GM21423 (cell line): Measurements from ENCODE around the gene GPR25.

Source experiments
- ATAC-seq: cut with Tn5 transposase; IDR thresholded peaks from one replicate; pipeline ENCODE4 v1.9.1; 2021; ENCODE audit warnings: mild to moderate bottlenecking, moderate library complexity; ENCODE audit not compliant: unreplicated experiment

GPR25 gene

DNA sequence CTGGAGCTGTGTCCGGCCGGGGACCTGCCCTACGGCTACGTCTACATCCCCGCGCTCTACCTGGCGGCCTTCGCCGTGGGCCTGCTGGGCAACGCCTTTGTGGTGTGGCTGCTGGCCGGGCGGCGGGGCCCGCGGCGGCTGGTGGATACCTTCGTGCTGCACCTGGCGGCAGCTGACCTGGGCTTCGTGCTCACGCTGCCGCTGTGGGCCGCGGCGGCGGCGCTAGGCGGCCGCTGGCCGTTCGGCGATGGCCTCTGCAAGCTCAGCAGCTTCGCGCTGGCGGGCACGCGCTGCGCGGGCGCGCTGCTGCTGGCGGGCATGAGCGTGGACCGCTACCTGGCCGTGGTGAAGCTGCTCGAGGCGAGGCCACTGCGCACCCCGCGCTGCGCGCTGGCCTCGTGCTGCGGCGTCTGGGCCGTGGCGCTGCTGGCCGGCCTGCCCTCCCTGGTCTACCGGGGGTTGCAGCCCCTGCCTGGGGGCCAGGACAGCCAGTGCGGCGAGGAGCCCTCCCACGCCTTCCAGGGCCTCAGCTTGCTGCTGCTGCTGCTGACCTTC, 412 bp downstream of the GPR25 start:
- no peak for ATAC-seq

DNA sequence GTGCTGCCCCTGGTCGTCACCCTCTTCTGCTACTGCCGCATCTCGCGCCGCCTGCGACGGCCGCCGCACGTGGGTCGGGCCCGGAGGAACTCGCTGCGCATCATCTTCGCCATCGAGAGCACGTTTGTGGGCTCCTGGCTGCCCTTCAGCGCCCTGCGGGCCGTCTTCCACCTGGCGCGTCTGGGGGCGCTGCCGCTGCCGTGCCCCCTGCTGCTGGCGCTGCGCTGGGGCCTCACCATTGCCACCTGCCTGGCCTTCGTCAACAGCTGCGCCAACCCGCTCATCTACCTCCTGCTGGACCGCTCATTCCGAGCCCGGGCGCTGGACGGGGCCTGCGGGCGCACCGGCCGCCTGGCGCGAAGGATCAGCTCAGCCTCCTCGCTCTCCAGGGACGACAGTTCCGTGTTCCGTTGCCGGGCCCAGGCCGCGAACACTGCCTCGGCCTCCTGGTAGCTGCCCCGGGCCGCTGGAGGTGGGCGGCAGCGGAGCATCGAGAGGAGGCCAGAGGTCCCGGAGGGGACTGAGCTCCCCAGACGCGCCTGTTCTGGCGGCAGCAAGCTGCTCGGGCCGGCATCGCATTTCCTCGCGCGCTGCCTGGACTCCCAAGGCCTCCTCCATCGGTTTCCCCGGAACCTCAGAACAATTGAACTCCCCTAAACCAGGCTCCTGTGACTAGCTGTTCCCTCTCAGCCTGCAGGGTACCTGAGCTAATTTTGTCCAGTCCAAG, 1.1 kb downstream of the GPR25 start:
- ATAC-seq: no peak

DNA sequence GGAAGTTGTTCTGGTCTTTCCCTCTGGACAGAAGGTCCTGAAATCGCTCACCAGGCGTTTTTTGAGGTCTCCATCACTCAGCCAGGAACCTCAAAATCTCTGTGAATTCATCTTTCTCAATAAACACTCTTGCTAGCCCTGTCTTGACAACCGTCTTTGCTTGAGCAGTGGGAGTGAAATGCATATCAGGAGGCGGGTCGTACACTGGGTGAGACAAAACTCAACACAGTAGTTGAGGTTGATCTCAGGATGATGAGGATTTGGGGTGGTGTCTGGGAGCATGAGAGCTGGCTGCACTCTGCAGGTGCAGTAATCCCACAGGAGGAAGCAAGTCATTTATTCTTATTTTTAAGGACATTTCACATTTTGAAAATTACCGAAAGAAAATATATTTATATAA, 1.9 kb downstream of the GPR25 start:
- ATAC-seq: no peak

DNA sequence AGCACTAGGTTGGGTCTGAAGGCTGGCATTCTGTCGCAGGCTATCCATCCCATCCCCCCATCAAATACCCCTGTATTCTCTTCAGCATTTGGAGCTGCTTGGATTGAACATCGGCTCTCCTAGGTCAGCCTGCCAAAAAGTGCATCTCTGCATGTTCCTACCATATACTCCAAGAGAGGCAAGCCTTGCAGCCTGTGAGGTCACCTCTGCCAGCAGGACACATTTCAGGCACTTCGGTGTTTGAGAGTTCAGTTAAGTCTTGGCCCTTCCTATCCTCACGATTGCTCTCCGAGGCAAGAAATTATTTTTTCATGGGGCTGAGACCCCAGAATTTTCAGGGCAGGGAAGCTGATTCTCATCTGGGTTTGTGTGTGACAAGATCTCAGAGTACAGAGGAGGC, 2.6 kb downstream of the GPR25 start:
- no peak for ATAC-seq

DNA sequence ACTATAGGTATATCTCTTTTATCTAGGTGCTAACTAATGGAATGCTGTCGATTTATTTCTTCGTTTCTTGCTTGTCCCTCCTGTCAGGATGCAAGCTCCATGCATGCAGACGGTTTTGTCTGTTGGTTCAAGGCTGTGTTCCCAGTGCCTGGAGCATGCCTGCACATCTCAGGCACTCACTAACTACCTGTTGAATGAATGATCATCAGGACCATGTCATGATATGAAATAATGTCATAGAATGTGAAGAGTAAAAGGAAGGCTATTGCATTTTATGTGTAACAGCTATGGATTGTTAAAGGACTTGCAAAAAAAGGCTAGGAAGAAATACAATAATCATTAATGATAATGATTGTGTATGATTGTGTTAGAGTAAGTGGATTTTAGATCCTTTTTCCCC, 4.2 kb downstream of the GPR25 start:
- ATAC-seq: no peak

DNA sequence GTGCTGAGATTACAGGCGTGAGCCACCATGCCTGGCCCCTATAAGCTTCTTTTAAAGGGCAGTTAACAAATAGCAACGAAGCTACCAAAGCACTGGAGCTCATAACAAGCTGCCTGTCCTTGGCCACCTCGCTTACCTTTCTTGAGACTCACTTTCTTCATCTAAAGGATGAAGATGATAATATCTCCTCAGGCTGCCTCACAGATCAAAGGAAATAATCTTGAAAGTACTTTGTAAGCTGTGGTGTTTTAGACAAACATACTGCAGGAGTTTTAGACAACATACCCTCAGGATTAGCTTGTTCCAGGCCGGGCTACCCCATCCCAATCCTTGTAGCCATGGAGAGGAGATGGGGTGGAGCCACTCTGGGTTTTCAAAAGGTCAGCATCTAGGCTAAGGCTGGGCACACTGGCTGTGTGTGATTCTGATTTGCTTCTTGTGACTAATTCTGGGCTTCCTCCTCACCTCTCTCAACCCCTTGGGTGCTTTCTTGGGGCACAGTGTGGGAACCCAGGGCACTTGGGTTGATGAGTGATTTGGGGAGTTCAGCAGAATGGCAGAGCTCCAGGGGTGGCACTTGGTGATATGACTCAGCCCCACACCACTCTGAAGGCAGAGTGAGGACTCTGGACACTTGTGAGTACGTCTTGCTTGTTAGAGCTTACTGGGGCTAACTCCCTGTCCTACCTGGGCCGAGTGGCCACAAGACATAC, 5.2 kb downstream of the GPR25 start:
- peak; percentile 54 for ATAC-seq

DNA sequence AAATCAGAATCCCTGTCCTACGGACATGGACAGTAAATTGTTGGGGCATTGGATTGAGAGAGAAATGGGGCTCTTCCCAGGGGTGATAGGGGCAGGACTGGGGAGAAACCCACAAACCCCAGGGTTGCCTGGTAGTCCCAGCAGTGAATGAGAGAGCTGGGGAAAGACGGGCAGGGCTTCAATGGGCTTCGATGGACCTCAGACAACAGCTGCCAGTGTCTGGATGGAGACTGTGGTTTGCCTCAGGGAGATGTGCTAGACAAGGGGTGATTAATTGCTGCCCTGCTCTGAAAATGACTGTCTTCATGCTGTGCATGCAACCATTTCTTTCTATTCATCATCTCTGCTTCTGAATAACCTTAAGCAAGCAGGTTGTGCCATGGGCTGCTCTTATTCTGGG, 7.4 kb downstream of the GPR25 start:
- peak; percentile 60 for ATAC-seq

DNA sequence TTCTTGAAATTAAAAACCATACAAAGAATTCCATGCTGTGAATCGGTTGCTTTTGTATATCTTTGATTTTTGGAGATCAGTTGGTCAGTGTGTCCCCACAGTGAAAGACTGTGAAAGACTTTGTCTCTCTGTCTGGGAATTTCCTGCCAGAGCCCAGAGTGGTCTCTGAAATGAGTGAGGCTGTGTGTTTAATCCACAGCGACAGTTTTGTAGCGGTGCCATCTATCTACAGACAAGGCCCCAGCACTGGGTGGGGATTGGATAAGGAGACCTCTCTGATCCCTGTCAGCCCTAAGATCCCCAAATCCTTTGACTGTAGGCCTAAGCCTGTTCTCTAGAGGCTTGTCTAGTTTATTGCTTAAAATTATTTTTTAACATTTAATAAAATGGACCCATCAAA, 10.3 kb downstream of the GPR25 start:
- ATAC-seq: no peak

DNA sequence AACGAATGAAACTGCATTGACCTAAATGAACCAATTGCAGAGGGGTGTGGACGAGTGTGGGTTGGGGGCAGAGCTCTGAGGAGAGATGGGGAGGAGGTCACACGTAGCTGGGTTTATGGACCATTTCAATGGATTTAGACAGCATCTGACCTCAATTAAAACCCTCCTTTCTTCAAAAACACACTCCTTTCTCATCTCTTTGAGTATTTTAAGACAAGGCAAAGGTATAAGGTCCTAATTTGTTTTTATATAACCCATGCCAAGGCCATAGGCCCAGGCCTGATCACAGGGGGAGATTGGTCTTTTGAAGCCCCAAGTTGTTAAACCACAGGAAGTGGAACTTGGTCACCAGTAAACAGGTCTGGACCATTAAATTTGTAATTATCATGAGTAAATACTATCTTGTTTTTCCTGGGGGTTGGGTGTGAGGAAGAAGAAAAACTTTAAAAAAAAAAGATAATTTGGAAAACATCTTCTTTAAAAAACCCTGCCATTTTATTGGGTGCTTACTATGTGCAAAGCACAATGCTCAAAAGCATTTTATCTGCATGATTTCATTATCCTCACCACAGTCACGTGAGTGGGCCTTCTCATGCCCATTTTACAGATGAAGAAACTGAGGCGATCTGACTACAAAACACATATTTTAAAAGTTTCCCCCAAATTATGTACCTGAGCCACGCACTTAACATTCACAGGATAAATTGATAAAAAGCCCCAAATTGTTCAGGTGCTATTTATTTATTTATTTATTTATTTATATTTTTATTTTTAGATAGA, 13.0 kb downstream of the GPR25 start:
- no peak for ATAC-seq

DNA sequence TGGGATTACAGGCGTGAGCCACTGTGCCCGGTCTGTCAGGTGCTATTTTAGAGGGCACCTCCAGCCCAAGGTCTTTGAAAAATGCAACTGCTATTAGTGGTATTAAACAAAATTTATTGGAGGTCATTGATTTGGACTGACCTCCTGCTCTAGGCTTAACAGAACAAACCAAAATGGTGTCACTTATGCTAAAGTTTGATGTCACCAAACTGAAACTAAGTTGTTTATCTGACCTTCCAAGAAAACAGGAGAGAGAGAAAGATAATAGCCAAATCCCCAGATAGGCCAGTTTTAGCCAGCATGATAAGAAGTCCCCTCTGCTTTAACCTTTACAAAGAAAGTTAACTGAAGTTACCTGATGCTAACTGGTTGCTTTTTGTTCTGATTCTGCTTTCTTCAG, 13.8 kb downstream of the GPR25 start:
- no peak for ATAC-seq

DNA sequence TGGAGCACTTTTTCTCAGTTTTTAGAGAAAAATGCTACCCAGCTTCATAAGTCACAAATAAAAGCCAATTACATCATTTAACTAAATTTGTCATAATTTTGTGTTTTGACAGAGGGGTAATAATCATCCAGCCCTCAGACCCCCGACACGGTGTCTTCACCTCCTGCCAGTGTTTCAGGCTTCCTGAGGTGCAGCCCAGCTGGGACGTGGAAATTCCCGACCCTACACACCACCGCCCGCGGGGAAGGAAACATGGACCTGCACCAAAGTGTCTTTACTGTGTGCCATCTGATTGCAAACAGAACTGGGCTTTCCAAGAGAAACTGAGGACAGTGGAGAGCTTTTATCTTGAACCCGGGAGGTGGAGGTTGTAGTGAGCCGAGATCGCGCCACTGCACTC, 14.3 kb downstream of the GPR25 start:
- ATAC-seq: no peak

DNA sequence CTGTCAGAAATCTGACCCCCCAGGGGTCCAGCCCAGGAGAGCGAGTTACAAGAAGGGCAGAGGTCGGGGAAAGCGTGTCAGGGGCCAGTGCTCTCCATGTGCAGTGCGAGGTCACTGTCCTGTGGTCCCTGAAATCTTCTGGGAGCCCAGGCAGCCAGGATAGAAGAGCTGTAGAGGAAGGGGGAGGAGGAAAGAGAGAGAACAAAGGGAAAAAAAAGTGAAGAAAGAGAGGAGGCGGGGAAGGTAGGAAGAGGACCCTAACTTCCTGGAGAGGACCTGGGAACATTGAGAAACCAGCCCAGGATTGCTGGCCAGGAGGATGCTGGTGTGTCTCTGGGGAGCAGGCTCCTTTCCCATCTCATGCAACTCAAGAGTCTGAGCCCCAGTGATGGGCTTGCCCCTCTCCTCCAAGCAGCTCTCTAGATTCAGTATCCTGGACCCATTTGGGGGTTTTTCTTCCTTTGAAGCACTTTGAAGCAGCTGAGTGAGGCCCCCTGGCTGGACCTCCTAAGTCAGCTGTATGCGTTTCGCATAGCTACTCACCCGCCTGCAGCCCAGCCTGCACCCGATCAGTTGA, 15.1 kb downstream of the GPR25 start:
- no peak for ATAC-seq

DNA sequence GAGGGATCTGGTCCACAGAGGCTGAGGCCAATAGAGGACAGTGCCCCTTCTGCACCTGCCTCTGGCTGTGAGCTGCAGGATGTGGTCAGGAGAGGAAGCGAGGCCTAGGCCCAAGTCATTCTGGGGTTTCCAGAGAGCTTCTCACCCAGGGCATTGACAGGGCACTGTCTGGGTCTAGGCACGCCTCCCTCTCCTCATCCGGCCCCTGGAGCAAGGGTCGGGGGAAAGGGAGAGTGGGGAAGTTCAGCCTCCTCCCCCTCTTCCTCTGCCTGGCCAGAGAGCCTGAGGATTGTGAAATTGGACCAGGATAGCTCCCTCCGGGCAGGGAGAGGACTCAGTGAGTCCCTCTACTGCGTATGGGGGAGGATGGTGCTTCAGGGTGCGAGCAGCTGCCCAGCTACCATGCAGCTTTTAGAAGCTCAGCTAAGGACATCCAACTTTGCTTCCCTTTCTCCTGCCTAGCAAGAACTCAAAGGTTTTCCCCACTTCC, 15.6 kb downstream of the GPR25 start:
- ATAC-seq: peak; percentile 88

DNA sequence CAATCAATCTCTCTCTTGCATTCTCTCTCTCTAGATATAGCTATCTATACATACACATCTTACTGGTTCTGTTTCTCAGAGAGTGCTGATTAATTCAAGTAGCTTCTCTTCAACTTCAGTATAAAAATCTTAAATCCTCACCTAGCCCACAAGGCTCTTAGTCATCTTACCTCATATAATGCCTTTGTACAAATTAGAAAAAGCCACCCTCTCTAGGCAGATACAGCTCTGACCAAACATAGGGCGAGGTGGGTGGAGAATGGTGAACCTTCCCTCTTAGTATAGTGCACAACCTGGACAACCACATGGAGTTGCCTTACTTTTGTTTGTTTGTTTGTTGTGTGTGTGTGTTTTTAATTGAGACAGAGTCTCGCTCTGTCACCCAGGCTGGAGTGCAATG, 16.8 kb downstream of the GPR25 start:
- no peak for ATAC-seq

DNA sequence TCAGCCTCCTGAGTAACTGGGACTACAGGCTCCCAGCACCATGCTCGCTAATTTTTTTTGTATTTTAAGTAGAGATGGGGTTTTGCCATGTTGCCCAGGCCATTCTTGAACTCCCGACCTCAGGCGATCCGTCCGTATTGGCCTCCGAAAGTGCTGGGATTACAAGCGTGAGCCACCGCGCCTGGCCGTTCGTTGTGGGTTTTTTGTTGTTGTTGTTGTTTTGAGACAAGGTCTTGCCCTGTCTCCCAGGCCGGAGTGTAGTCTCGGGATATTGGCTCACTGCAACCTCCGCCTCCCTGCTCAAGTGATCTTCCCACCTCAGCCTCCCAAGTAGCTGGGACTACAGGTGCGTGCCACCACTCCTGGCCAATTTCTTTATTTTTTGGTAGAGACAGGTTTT, 17.2 kb downstream of the GPR25 start:
- ATAC-seq: no peak

DNA sequence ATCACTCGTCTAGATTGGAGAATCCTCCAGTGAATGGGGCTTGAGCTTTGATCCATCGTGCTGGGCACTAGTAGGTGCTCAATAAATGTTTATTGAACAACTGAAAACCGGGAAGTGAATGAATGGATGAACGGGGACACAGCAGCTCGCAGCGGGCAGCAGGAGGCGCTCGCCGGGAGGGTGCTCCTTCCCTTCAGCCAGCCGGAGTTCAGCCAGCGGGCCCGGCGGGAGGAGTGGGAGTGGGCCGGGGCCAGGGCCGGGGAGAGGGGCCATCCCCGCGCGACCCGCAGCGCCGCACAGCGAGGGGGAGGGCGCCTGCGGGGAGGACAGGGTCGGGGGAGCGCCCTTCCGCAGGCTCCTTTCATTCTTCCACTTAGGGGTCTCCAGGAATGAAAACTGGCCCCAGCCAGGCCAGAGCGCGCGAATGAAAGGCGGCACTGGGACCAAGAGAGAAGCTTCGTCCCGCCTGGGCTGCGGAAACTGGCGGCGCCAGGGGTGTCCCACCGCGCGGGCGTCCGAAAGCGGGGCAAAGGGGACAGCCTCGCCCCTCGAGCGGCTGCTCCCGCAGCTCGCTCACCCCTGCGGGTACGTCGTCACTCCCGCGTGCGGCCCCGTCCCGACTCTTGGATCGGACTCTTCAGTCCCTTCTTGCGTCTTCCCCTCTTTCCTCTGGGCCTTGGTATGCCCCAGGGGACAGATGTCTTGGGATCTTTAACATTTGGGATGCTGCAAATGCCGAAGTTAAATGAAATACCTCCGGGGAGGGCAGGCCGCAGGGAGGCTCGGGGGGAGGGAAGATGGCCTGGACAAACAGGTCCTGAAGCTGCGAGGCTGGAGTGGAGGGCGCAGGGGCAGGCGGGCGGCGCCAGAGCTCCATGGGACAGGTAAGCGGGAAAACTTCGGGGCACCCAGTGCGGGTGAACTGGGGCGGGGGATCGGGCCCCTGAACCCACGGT, 18.3 kb downstream of the GPR25 start:
- no peak for ATAC-seq

DNA sequence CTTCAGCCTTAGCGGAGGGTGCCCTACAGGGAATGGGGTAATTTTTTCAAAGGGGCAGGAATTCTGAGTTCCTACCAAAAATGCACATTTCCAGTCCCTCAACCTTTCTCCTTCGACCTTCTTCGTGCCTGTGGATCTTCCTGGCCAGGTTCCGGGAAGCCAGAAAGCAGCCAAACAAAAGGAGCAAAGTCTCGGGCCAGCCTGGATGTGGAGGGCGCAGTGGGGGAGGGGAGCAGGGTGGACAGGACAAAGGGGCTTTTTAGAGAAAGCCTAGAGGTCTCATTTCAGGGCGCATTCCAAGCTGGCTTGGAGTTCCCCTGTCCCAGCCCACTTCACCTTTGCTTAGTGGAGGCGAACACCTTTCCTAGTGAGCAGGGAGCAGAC, 19.0 kb downstream of the GPR25 start:
- ATAC-seq: no peak

DNA sequence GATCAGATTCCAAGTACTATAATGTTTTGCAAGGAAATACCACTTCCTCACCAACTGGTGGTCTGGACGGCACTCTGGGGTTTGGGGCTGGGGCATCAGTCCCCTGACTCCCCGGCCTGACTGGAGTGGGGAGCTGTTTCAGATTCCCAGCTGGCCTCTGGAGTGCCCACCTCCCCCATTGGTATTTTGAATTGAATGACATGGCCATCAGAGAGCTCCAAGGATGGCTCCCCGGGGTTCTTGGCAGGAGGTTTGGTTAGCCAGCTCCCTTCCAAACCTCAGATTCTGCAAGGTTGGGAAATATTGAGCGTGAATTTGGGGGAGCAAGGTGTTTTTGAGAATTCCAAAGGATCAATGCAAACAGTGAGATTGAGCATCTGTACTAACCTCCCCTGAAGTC, 19.8 kb downstream of the GPR25 start:
- no peak for ATAC-seq

DNA sequence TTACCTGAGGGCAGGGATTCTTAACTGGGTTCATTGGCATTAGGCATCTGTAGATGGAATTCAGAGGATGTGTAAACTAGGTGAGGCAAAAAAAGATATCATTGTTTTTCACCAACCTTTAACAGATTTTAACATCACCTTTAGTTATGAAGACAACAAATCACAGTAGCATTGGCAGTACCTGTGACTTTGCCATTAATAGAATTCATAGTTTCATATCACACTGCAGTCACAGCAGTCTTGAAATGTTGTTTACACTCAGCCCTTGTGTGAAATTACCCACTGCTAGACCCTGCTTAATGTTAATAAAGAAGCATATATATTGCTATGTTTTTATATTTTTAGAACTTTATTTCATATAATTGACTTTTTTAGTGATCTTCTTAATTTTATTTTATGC, 20.2 kb downstream of the GPR25 start:
- no peak for ATAC-seq

DNA sequence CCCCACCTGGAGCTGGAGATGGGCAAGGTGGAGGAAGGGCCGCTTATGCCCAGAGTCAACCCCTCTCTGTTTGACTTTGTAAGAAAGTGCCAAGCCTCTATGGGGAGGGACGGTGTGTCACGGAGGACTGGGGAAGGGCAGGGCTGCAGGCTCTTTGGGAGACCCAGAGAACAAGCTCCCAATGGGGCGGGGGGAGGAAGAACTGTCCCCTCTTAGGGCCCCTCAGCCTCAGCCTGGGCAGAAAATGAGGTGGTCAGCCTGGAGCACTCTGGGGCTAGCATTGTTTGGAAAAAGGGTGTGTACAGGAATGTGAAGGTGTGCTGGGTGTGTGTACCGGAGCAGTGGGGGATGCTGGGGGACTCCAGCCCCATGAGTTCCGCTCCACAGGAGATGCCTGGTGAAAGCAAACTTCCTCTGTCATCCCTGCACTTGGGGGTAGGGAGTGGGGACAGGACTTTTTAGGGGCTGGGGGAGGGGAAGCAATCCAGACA, 20.7 kb downstream of the GPR25 start:
- ATAC-seq: no peak
